ENCODE measurements around the gene KLHDC7A. TPM values are rescaled to one million over a fixed set of nuclear protein-coding genes. Genes with fewer than 3 reads are reported as not detected.
"Not testable (repeated sequence)": the region's sequence is repeated elsewhere in the genome, so short reads cannot be mapped to it uniquely, and the experiment has no call there.

The KLHDC7A gene
- polyA plus RNA-seq (2012; ENCODE audit: insufficient read depth, insufficient read length), result not detected

- H3K4me3 ChIP-seq (ENCODE audit: low read length), result no peak within 1 kb of the TSS
- no peak for DNase-seq (ENCODE audit: low read depth, low spot score)
Observed at GRCh38 chr1:18480315-18481189, at the start of gene KLHDC7A. TSS of gene KLHDC7A (plus strand) at chr1:18480930. CDS start at chr1:18480982, 52 bp downstream.

DNA sequence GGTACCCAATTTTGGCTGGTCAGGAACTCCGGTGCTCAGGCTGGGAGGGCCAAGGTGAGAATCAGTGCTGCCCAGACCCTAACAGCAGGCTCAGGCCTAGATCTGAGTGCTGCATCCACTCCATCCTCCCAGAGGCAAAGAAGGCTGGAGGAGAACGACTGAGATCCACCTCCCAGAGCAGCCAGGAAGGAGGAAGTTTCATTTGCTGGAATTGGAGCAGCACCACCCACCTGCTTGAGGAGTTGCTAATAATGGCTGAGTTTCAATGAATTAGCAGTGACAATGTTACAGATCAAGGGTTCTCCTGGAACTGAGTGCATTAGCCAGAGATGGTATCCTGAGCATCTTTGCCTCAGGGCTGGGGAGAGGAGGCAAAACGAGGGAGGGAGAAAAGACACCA lies 46.7 kb upstream of the KLHDC7A start:
- no peak overlapping the region for H3K4me3 ChIP-seq (ENCODE audit: low read length)
- no peak for DNase-seq (ENCODE audit: low read depth, low spot score)

- DNase-seq (ENCODE audit: low read depth, low spot score), result no peak
- H3K4me3 ChIP-seq (ENCODE audit: low read length), result no peak overlapping the region
Observed at GRCh38 chr1:18440385-18441226, 40.1 kb upstream of the KLHDC7A start.

DNA sequence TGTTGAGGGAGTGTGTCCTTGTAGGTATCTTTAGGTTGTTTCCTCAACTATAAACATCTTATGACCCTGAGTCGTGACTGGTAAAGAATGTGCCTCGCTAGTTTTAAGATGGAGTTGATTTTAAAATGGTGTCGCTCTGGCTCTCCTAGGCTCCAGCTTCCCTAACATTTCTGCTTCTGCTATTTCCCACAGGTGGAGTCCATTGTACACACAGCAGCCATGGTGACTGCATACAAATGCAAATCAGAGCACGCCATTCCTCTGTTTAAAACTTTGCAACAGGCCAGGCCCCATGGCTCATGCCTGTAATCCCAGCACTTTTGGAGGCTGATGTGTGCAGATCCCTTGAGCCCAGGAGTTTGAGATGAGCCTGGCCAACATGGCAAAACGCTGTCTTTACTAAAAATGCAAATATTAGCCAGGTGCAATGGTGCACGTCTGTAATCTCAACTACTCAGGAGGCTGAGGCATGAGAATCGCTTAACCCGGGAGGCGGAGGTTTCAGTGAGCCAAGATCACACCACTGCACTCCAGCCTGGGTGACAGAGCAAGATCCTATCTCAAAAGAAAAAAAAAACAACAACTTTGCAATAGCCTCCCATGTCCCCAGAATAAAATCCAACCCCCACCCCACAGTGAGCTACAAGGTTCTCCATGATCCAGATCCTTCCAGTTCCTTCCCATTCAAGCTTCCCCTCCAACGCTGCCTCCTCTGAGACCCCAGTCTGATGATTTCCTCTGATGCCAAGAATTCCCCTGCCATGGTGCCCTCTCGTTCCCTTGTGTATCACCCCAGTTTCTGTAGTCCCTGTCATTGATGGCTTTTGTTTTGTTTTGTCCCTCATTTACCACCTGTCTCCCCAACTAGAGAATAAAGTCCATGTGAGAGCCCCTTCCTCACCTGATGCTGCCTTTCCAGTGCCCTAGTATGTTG lies 36.9 kb upstream of the KLHDC7A start:
- no peak overlapping the region for H3K4me3 ChIP-seq (ENCODE audit: low read length)
- no peak for DNase-seq (ENCODE audit: low read depth, low spot score)

GRCh38 chr1:18444563-18444962 lies 36.2 kb upstream of the KLHDC7A start:
- H3K4me3 ChIP-seq (ENCODE audit: low read length), result no peak overlapping the region
- DNase-seq (ENCODE audit: low read depth, low spot score), result no peak

DNA sequence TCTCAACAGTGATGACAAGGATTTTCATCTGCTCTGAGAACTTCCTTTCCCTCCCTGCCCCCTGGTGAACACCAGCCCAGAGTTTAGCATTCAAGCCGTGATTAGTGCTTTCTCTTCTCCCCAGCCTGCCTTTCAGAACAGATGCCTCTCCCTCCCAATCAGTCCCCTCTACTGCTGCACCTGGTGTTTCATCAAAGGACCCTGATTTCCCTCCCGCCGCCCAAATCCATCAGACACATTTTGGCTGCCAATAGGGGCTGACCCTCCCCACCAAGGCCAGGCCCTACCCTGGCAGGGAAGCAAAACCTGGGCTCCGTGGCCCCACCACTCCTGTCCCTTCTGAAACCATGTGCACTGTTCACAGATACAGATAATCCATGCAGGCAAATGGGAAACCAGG lies 34.0 kb upstream of the KLHDC7A start:
- no peak overlapping the region for H3K4me3 ChIP-seq (ENCODE audit: low read length)
- no peak for DNase-seq (ENCODE audit: low read depth, low spot score)

GRCh38 chr1:18447509-18448220 lies 33.1 kb upstream of the KLHDC7A start:
- no peak for DNase-seq (ENCODE audit: low read depth, low spot score)

DNA sequence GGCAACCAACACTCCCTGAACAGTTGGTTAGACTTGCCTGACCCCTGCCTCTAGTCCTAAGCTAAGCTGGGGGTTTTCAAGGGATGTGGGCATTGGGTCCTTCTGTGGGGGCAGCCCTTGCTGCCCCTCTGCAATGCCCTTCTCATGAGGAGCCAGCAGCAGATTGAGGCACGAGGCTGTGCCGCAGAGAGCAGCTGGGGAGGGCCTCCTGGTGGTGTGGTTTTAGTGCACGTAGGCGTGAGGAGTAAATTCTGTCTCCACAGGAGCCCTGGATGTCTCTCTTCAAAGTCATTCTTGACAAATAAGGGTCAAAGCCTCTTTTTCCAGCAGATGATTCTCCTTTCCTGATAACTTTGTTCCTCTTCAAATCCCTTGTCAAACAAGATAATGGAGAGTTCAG lies 31.8 kb upstream of the KLHDC7A start:
- no peak overlapping the region for H3K4me3 ChIP-seq (ENCODE audit: low read length)

More at GRCh38 chr1:18447509-18448220, 33.1 kb upstream of the KLHDC7A start:
- no peak overlapping the region for H3K4me3 ChIP-seq (ENCODE audit: low read length)

GRCh38 chr1:18452550-18452949 lies 28.2 kb upstream of the KLHDC7A start:
- peak; percentile 72 for DNase-seq (ENCODE audit: low read depth, low spot score)
- no peak overlapping the region for H3K4me3 ChIP-seq (ENCODE audit: low read length)

More for the DNA sequence above, 31.8 kb upstream of the KLHDC7A start:
- no peak for DNase-seq (ENCODE audit: low read depth, low spot score)

- no peak for DNase-seq (ENCODE audit: low read depth, low spot score)
- no peak overlapping the region for H3K4me3 ChIP-seq (ENCODE audit: low read length)
Observed at GRCh38 chr1:18458133-18459092, 22.3 kb upstream of the KLHDC7A start.

DNA sequence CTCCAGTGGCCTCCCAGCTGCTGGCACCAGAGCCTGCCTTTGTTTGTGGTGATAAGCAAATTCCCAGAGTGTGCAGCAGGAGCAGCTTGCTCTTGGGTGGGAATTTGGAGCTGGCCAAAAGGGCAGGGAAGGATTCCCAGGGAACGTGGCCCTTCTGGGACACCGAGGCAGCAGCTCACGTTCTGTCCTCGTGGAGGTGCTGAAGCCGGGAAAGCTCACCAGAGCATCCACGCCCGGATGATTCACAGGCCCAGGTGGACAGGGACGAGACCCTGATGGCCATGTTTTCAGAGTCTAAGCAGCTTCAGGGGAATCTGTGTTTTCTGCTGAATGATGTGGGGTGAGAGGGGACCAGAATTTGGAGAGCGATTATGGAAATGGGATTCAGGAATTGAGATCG lies 19.1 kb upstream of the KLHDC7A start:
- no peak for DNase-seq (ENCODE audit: low read depth, low spot score)
- no peak overlapping the region for H3K4me3 ChIP-seq (ENCODE audit: low read length)

- H3K4me3 ChIP-seq (ENCODE audit: low read length); DNase-seq (ENCODE audit: low read depth, low spot score): not testable (repeated sequence)
Observed at GRCh38 chr1:18462517-18462916, 18.2 kb upstream of the KLHDC7A start.

GRCh38 chr1:18463063-18463462 lies 17.7 kb upstream of the KLHDC7A start:
- no peak for DNase-seq (ENCODE audit: low read depth, low spot score)
- H3K4me3 ChIP-seq (ENCODE audit: low read length), result no peak overlapping the region

- H3K4me3 ChIP-seq (ENCODE audit: low read length), result no peak overlapping the region
Observed at GRCh38 chr1:18463984-18464664, 16.6 kb upstream of the KLHDC7A start.

GRCh38 chr1:18464665-18465050 lies 16.1 kb upstream of the KLHDC7A start:
- no peak for DNase-seq (ENCODE audit: low read depth, low spot score)
- H3K4me3 ChIP-seq (ENCODE audit: low read length), result no peak overlapping the region

More at GRCh38 chr1:18463984-18464664, 16.6 kb upstream of the KLHDC7A start:
- DNase-seq (ENCODE audit: low read depth, low spot score), result no peak

DNA sequence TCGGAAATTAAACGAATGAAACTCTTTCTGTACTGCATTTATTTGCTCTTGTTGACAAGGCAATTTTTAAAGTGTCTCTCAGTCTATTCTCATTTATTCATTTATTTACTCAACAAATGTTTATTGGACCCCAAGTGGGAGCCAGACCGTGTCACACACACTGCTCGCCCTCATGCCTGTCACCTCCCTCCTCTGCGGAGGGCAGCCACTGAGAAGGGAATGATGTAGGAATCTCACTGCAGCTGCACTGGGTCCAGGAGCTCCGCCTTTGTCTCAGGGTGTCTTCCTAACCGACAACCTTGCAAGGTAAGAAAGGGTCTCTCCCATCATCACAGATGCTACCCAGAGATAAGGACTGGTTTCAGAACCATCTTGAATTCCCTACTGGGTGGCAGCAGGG lies 14.1 kb upstream of the KLHDC7A start:
- DNase-seq (ENCODE audit: low read depth, low spot score), result no peak
- no peak overlapping the region for H3K4me3 ChIP-seq (ENCODE audit: low read length)

DNA sequence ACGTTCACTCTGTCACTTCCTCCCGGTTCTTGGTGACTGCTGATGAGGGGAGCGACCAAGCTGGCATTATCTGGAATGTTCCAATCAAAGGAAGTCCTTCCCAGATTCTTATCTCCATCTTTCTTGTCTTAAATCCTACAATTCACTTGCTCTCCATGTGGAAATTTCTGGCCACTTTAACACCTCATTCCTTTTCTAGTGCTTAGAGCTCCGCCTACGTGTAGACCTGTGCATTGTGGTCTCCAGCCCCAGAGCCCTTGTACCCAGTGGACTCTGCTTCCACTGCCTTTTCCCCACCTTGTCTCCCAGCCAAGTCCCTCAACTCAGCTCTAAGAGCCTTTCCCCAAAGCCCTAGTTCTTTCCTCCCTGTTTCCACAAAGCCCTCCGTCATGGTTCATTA lies 12.2 kb upstream of the KLHDC7A start:
- H3K4me3 ChIP-seq (ENCODE audit: low read length), result no peak overlapping the region
- DNase-seq (ENCODE audit: low read depth, low spot score), result no peak

All from Jurkat, Clone E6-1 (cell line).